ENCODE data around the gene GAB2.

DNA sequence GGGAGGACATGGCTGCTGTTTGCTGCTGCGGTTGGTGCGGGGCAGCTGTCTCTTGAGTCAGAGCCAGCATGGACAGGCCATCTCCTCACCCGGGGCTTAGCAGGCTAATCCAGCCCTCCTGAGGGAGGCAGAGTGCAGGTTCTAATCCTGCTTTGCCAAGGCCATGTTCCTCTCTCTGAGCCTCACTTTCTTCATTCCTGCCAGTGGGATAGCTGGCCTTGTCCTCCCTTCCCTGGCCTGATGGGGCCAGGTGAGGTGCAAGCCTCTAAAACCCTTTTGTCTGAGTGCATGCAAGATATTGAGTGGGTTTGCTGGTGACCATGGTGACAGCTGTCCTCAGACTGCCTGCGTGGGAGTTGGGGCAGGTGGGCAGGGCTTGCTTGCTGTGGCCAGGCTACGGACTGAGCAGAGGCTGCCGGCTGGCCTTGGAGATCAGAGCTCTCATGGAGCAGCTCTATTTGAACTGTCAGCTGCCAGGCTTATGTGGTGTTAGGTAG is 225.3 kb downstream of the GAB2 start:
- TF ChIP-seq, protein P1, sequence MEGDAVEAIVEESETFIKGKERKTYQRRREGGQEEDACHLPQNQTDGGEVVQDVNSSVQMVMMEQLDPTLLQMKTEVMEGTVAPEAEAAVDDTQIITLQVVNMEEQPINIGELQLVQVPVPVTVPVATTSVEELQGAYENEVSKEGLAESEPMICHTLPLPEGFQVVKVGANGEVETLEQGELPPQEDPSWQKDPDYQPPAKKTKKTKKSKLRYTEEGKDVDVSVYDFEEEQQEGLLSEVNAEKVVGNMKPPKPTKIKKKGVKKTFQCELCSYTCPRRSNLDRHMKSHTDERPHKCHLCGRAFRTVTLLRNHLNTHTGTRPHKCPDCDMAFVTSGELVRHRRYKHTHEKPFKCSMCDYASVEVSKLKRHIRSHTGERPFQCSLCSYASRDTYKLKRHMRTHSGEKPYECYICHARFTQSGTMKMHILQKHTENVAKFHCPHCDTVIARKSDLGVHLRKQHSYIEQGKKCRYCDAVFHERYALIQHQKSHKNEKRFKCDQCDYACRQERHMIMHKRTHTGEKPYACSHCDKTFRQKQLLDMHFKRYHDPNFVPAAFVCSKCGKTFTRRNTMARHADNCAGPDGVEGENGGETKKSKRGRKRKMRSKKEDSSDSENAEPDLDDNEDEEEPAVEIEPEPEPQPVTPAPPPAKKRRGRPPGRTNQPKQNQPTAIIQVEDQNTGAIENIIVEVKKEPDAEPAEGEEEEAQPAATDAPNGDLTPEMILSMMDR (IDR thresholded peaks at IDR 0.05) = no peak
- no peak for TF ChIP-seq POLR2A (IDR thresholded peaks at IDR 0.05)

Measured in stomach (tissue), 4 donors.